ENCODE results near the gene ICAM4.

GRCh38 chr19:10285393-10285792 lies 1.4 kb upstream of the ICAM4 start:
- no peak for TF ChIP-seq POLR2AphosphoS5 (IDR thresholded peaks at IDR 0.05; ENCODE audit: low read depth, low read length)
- TF ChIP-seq TAF1 (IDR thresholded peaks at IDR 0.05; ENCODE audit: borderline replicate concordance, insufficient read depth, low read length): no peak
